HG02571 (cell line): ENCODE results near the gene SLC26A11.
A peak's percentile ranks its signal among the peaks of the same experiment; 100 is the strongest.
"Not testable (repeated sequence)": the region's sequence is repeated elsewhere in the genome, so short reads cannot be mapped to it uniquely, and the experiment has no call there.

ENCODE experiments used
- ATAC-seq: cut with Tn5 transposase; IDR thresholded peaks from one replicate; pipeline ENCODE4 v1.9.1; 2021; ENCODE audit warnings: mild to moderate bottlenecking, moderate library complexity; ENCODE audit not compliant: unreplicated experiment

SLC26A11 gene

GRCh38 chr17:80259457-80260068 is 39.3 kb downstream of the SLC26A11 start:
- ATAC-seq, result no peak

DNA sequence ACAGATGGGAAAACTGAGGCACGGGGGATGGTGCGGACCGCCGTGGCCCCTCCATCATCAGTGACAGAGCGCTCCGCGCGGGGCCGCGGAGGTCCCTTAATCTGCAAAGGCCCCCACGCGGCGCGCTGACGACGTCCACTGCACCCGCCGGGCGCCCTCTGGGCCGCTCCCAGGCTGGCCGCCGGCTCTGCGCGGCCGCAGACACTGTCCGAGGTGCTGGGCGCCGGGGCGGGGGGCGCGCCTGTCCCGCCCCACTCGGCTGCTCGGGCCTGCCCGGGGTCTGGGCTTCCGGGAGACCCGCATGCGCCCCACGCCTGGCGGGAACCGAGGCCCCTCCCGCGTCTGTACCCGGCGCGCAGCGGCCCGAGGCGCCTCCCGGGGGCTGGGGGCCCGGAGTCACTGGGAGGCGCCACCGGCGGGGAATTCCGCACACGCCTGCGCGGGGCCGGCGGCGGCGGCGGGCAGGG is 39.9 kb downstream of the SLC26A11 start:
- peak; percentile 41 for ATAC-seq

- no peak for ATAC-seq
Measured at GRCh38 chr17:80260791-80261158, 40.5 kb downstream of the SLC26A11 start, which contains the start of gene RNF213. Gene RNF213 (plus strand): TSS chr17:80260852. CDS start chr17:80263682, 2,830 bp downstream.

- no peak for ATAC-seq
Measured at GRCh38 chr17:80261159-80261894, 41.1 kb downstream of the SLC26A11 start.

DNA sequence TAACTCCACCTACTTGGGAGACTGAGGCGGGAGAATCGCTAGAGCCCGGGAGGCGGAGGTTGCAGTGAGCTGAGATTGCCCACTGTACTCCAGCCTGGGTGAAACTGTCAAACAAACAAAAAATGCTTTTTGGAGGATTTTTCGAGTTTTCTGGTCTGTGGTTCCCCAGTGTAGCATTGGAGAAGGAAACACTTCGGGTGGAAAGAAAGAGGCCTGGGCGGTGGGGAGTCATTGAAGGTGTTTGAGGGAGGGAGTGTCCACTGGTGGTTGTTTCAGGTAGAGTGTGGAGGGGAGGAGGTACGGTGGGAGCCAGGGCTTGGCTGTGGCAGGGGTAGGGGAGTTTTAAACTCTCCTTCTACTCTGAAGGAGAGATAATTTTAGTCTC is 41.7 kb downstream of the SLC26A11 start:
- ATAC-seq, result no peak

GRCh38 chr17:80262291-80262690 is 42.1 kb downstream of the SLC26A11 start:
- no peak for ATAC-seq

DNA sequence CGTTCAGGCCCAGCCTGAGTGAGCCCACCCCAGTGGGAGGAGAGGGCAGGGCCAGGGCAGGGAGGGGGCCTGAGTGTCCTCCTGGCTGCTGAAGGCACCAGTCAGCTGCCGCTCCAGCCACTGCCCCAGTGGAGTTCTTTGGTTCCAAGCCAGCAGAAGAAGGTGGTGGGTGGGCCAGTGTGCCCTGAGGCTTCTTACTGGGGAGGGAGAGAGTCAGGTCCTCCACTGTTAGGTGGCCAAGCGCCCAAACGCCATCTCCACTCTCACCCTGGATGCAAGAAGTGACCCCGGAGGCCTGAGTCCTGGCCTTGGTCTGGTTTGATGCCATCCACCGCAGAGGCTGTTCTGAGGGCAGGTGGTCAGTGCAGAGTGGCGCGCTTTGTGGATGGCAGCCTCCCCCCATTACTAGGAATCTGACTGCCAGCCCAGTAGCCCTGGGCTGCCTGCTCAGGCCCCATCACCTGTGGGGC is 42.6 kb downstream of the SLC26A11 start:
- no peak for ATAC-seq

DNA sequence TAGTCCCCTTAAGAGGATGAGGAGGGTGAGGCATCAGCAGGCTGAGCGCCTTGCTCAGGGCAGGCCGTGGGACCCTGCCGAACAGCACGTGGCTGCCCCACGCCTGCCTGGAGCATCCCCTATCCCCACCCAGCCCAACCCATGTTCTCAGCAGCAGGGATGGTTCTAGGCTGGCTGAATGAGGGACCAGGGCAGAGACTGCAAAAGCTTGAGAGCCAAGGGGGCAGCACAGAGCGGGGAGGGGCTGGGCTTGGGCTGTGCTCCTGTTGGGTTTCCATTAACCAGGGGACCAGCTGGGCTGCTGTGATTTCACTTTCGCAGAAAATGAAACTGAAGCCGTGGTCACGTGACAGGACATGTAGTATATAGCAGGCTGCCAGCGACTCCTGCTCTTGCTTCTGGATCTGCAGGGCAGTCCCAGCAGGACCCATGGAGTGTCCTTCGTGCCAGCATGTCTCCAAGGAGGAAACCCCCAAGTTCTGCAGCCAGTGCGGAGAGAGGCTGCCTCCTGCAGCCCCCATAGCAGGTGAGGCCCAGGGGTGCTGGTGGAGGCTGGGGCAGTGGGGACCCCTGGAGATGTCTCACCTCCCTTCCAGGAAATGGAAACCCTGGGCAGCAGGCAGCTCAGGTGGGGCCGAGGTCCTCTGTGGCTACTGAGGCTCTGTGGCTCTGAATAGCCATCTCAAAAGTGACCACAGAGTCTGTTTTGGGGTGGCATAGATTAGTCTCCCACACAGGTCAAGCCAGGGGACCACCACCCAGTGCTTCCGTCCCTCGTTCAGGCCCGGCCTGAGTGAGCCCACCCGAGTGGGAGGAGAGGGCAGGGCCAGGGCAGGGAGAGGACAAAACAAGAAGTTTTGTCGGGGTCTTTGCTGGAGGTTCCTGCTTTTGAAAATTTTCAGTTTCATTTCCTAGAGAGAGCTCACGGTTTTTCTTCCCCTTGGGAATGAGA is 43.3 kb downstream of the SLC26A11 start:
- peak; percentile 35 for ATAC-seq

GRCh38 chr17:80264205-80265075 is 44.2 kb downstream of the SLC26A11 start:
- ATAC-seq, result no peak

DNA sequence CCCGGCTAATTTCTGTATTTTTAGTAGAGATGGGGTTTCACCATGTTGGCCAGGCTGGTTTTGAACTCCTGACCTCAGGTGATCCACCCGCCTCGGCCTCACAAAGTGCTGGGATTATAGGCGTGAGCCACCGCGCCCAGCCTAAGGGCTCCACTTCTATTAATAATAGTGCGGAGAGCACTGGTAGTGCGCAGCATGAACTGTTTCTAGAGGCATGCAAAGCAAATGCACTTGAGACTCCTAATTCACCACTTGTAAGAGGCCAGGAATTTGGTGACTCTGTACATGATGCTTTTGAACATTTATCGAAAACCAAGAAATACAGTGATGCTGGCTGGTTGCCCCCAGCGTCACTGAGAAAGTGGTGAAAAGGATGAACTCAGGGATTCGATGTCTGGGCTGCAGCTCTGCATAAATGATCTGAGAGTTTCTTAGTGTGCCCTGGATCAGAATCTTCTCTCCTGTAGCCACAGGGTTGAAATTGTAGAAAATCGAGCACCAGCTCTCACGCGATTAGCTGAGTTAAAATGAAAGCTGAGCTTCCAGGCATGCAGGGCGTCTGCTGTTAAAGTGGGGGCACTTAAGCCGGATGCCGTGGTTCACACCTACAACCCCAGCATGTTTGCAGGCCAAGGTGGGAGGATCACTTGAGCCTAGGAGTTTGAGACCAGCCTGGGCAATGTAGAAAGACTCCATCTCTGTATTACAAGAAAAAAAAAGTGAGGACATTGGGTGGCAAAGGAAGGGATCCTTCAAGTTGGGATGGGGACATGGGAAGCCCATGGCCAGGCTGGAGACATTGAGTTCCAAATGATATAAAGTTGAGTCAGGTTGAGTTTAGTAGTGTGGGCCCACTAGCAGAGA is 45.2 kb downstream of the SLC26A11 start:
- no peak for ATAC-seq

DNA sequence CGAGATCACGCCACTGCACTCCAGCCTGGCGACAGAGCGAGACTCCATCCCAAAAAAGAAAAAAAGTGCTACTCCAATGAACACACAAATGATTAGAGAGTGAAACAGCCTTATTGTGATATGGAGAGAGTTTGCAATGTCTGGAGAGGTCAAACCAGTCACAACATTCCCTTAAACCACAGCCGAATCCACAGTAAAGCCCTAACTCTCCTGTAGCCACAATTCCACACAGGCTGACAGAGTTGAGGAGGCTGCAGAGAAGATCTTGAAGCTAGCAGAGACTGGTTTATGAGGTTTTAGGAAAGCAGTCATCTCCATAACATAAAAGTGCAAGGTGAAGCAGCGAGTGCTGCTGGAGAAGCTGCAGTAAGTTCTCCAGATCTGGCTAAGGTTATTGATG is 47.2 kb downstream of the SLC26A11 start:
- no peak for ATAC-seq

DNA sequence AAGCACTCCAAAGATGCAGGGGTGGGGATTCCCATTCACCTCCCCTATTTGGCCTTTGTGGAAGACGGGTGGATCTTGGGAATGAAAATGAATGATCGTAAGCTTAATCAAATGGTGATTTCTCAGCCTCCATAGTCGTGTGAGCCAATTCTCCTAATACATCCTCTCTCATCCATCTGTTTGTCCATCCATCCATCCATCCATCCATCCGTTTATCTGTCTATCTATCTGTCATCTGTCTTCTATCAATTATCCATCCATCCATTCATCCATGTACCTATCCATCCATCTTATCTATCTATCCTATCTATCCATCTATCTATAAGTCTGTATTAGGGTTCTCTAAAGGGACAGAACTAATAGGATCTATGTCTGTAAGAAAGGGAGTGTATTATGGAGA is 48.2 kb downstream of the SLC26A11 start:
- ATAC-seq, result no peak

DNA sequence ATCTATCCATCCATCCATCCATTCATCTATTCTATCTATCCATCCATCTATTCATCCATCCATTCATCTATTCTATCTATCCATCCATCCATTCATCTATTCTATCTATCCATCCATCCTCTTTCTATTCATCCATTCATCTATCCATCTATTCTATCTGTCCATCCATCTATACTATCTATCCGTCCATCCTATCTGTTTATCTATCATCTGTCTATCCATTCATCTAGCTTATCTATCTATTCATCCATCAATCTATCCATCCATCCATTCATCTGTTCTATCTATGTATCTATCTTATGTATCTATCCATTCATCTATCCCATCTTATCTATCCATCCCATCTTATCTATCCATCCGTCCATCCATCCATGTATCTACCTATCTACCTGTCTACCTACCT is 49.2 kb downstream of the SLC26A11 start:
- no peak for ATAC-seq

DNA sequence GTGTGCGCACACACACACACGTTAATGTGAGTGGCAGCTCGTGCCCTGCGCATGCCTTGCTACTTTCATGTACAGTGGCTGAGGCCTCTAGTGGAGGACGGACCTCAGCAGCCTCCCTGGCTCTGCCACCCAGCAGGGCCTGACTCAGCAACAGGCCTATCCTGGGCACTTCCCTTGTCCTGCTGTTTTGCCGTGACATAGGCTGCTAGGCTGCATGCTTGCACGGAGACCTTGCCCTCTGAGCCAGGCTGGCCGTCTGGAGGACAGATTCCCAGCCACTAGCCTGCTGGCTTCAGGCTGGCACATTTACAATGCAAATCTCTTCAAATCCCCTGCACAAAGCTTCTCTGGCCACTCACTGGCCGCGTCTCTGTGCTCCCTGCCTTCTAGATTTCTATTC is 49.9 kb downstream of the SLC26A11 start:
- no peak for ATAC-seq

GRCh38 chr17:80270836-80271235 is 50.6 kb downstream of the SLC26A11 start:
- ATAC-seq, result no peak

DNA sequence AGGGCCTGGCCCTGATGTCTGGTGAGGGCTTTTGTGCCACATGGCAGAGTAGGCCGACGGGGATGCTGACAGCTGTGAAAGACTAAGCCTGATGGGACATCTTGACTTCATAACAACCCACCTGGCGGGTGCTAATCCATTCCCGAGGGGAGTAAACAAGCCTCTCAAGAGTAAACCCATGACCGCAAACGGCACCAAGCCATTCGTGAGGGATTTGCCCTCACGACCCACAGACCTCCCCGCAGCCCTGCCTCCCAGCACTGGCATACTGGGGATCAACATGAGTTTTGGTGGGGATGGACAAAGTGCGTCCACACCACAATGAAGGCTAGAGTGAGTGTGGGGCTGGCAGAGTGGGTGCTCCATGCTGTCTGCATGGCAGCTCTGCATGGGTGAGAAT is 52.1 kb downstream of the SLC26A11 start:
- no peak for ATAC-seq

- no peak for ATAC-seq
Measured at GRCh38 chr17:80274331-80274730, 54.1 kb downstream of the SLC26A11 start.

DNA sequence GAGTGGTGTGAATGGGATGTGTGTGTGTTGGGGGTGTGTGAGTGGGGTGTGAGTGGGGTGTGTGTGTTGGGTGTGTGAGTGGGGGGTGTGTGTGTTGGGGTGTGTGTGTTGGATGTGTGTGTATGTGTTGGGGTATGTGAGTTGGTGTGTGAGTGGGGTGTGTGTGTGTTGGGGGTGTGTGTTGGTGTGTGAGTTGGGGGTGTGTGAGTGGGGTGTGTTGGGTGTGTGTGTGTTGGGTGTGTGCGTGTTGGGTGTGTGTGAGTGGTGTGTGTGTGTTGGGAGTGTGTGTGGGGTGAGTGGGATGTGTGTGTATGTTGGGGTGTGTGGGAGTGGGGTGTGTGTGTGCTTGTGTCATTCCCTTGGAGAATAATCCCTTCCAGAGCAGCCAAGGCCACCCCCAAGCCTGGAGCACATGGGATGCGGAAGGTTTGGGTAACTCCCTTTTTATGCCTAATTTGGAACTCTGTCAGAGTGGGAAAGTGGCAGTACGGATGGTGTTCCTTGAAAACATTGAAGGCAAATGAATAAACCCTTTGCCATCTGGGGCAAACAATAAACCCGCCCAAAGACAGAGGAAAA is 54.7 kb downstream of the SLC26A11 start:
- ATAC-seq, result no peak

GRCh38 chr17:80275857-80276256 is 55.6 kb downstream of the SLC26A11 start:
- not testable (repeated sequence) for ATAC-seq
